ENCODE data around the gene P2RY2. TPM values are rescaled to one million over a fixed set of nuclear protein-coding genes. Genes with fewer than 3 reads are reported as not detected.

P2RY2 gene
- total RNA-seq, 5 donors from 2014 or later (not counting 1 experiment from before 2014, with no cell fraction given): 0.12 TPM; not detected in 4

- Mint-ChIP-seq H3K9me3 (peaks cover 0 to 4% (median 0%) of the 10 kb centered on the region in 3 donors), H3K27me3 (peaks cover 14 to 22% of the 10 kb centered on the region in 2 donors), H3K4me1 (peaks cover 0 to 3% (median 0%) of the 10 kb centered on the region in 3 donors), H3K4me3 (no peak overlapping the region), H3K36me3 (no peaks in the 10 kb centered on the region), H3K27ac (no peak overlapping the region)
- DNase-seq: no peak
- Histone ChIP-seq H3K36me3 (ENCODE audit: control insufficient read depth in 2 of 2, extremely low read depth in 1 of 2, insufficient read depth in 1 of 2, low read length in 1 of 2) (no peaks in the 10 kb centered on the region), H3K4me1 (ENCODE audit: control insufficient read depth in 1 of 2, extremely low read depth in 1 of 2, insufficient read depth in 2 of 2, low read length in 2 of 2) (no peaks in the 10 kb centered on the region), H3K4me3 (ENCODE audit: control insufficient read depth in 1 of 2, extremely low read depth in 1 of 2, low read length in 1 of 2) (no peak overlapping the region), H3K27me3 (replicated peaks in 1 of 2; ENCODE audit: control insufficient read depth in 2 of 2, extremely low read depth in 1 of 2, insufficient read depth in 2 of 2, low read length in 1 of 2) (peaks cover 0 to 21% of the 10 kb centered on the region in 2 experiments), H3K27ac (ENCODE audit: low read length) (no peak overlapping the region), H3K9me3 (no peaks in the 10 kb centered on the region)
- CTCF ChIA-PET: no interaction called here
- ATAC-seq (replicated peaks in 1 of 4): no peak
- WGBS (ENCODE audit: insufficient coverage): no CpG with 5 or more reads among the region's 2 CpGs
- POLR2A ChIA-PET: no interaction called here
These were observed 11.3 kb upstream of the P2RY2 start for GRCh38 chr11:73206801-73207200.

- CTCF ChIA-PET: interaction anchor here in 1 of 2 donors (0.5 kb wide), 1 partner anchor 364 kb away, joined by 4 read pairs; no protein-coding TSS in a partner anchor
- H3K9me3 Mint-ChIP-seq: peaks cover 0 to 4% (median 0%) of the 10 kb centered on the region in 3 donors
- H3K27ac Mint-ChIP-seq: no peak overlapping the region
- Histone ChIP-seq H3K27me3 (replicated peaks in 1 of 2; ENCODE audit: control insufficient read depth in 2 of 2, extremely low read depth in 1 of 2, insufficient read depth in 2 of 2, low read length in 1 of 2) (peaks cover 0 to under 1% of the 10 kb centered on the region in 2 experiments), H3K4me1 (ENCODE audit: control insufficient read depth in 1 of 2, extremely low read depth in 1 of 2, insufficient read depth in 2 of 2, low read length in 2 of 2) (no peaks in the 10 kb centered on the region), H3K4me3 (ENCODE audit: control insufficient read depth in 1 of 2, extremely low read depth in 1 of 2, low read length in 1 of 2) (no peak overlapping the region), H3K9me3 (no peaks in the 10 kb centered on the region), H3K36me3 (ENCODE audit: control insufficient read depth in 2 of 2, extremely low read depth in 1 of 2, insufficient read depth in 1 of 2, low read length in 1 of 2) (no peaks in the 10 kb centered on the region), H3K27ac (ENCODE audit: low read length) (no peak overlapping the region)
- H3K27me3 Mint-ChIP-seq: peaks cover 7 to 10% of the 10 kb centered on the region in 2 donors
- no peak overlapping the region for H3K4me3 Mint-ChIP-seq
- POLR2A ChIA-PET: no interaction called here
- H3K36me3 Mint-ChIP-seq: no peaks in the 10 kb centered on the region
- DNase-seq (no peak), ATAC-seq (replicated peaks in 1 of 4) (no peak)
- peaks cover 0 to 3% (median 0%) of the 10 kb centered on the region in 3 donors for H3K4me1 Mint-ChIP-seq
- WGBS (ENCODE audit: insufficient coverage): no CpG with 5 or more reads among the region's 2 CpGs
These were observed 8.2 kb upstream of the P2RY2 start for GRCh38 chr11:73209892-73210291.

GRCh38 chr11:73210916-73211667, 7.0 kb upstream of the P2RY2 start:
- 55% methylated on average over 1 of the region's 4 CpGs for WGBS (ENCODE audit: insufficient coverage)
- DNase-seq: no peak
- CTCF ChIA-PET: no interaction called here
- H3K36me3 ChIP-seq (ENCODE audit: control insufficient read depth in 2 of 2, extremely low read depth in 1 of 2, insufficient read depth in 1 of 2, low read length in 1 of 2): no peaks in the 10 kb centered on the region
- no peaks in the 10 kb centered on the region for H3K9me3 ChIP-seq
- no peaks in the 10 kb centered on the region for H3K27me3 Mint-ChIP-seq
- H3K27ac Mint-ChIP-seq: no peak overlapping the region
- no peak overlapping the region for H3K4me3 ChIP-seq (ENCODE audit: control insufficient read depth in 1 of 2, extremely low read depth in 1 of 2, low read length in 1 of 2)
- H3K4me1 ChIP-seq (ENCODE audit: control insufficient read depth in 1 of 2, extremely low read depth in 1 of 2, insufficient read depth in 2 of 2, low read length in 2 of 2): no peaks in the 10 kb centered on the region
- no peaks in the 10 kb centered on the region for H3K4me1 Mint-ChIP-seq
- H3K9me3 Mint-ChIP-seq: peaks cover 0 to 4% (median 0%) of the 10 kb centered on the region in 3 donors
- H3K36me3 Mint-ChIP-seq: no peaks in the 10 kb centered on the region
- H3K27me3 ChIP-seq (replicated peaks in 1 of 2; ENCODE audit: control insufficient read depth in 2 of 2, extremely low read depth in 1 of 2, insufficient read depth in 2 of 2, low read length in 1 of 2): peaks cover 0 to 2% of the 10 kb centered on the region in 2 experiments
- ATAC-seq (replicated peaks in 1 of 4): no peak
- no peak overlapping the region for H3K4me3 Mint-ChIP-seq
- no peak overlapping the region for H3K27ac ChIP-seq (ENCODE audit: low read length)
- POLR2A ChIA-PET: no interaction called here

GRCh38 chr11:73213196-73214143, 4.6 kb upstream of the P2RY2 start:
- WGBS (ENCODE audit: insufficient coverage): 98% methylated on average over 5 of the region's 8 CpGs
- no peak overlapping the region for H3K27ac Mint-ChIP-seq
- no peak overlapping the region for H3K4me3 ChIP-seq (ENCODE audit: control insufficient read depth in 1 of 2, extremely low read depth in 1 of 2, low read length in 1 of 2)
- ATAC-seq (replicated peaks in 1 of 4) (no peak), DNase-seq (no peak)
- no peak overlapping the region for H3K4me3 Mint-ChIP-seq
- peaks cover 3 to 7% (median 5%) of the 10 kb centered on the region in 3 donors for H3K4me1 Mint-ChIP-seq
- H3K9me3 ChIP-seq: no peaks in the 10 kb centered on the region
- no peaks in the 10 kb centered on the region for H3K36me3 Mint-ChIP-seq
- no peaks in the 10 kb centered on the region for H3K36me3 ChIP-seq (ENCODE audit: control insufficient read depth in 2 of 2, extremely low read depth in 1 of 2, insufficient read depth in 1 of 2, low read length in 1 of 2)
- peaks cover 10 to 15% of the 10 kb centered on the region in 2 donors for H3K27me3 Mint-ChIP-seq
- peaks cover 0 to 11% of the 10 kb centered on the region in 2 experiments for H3K4me1 ChIP-seq (ENCODE audit: control insufficient read depth in 1 of 2, extremely low read depth in 1 of 2, insufficient read depth in 2 of 2, low read length in 2 of 2)
- H3K9me3 Mint-ChIP-seq: peaks cover 0 to 4% (median 0%) of the 10 kb centered on the region in 3 donors
- H3K27ac ChIP-seq (ENCODE audit: low read length): no peak overlapping the region
- H3K27me3 ChIP-seq (replicated peaks in 1 of 2; ENCODE audit: control insufficient read depth in 2 of 2, extremely low read depth in 1 of 2, insufficient read depth in 2 of 2, low read length in 1 of 2): peaks cover 0 to 18% of the 10 kb centered on the region in 2 experiments
- ChIA-PET POLR2A (no interaction called here), CTCF (interaction anchor here in 1 of 2 donors (0.7 kb wide), 1 partner anchor 957 kb away, joined by 3 read pairs; no protein-coding TSS in a partner anchor)

- no peak overlapping the region for H3K27ac Mint-ChIP-seq
- POLR2A ChIA-PET: no interaction called here
- peaks cover 0 to 15% of the 10 kb centered on the region in 2 experiments for H3K4me1 ChIP-seq (ENCODE audit: control insufficient read depth in 1 of 2, extremely low read depth in 1 of 2, insufficient read depth in 2 of 2, low read length in 2 of 2)
- no peak overlapping the region for H3K27ac ChIP-seq (ENCODE audit: low read length)
- no peaks in the 10 kb centered on the region for H3K36me3 ChIP-seq (ENCODE audit: control insufficient read depth in 2 of 2, extremely low read depth in 1 of 2, insufficient read depth in 1 of 2, low read length in 1 of 2)
- no peak for DNase-seq
- peaks cover 14 to 33% of the 10 kb centered on the region in 2 donors for H3K27me3 Mint-ChIP-seq
- no peak overlapping the region for H3K4me3 Mint-ChIP-seq
- H3K9me3 ChIP-seq: no peaks in the 10 kb centered on the region
- 44% methylated on average over 2 of the region's 5 CpGs for WGBS (ENCODE audit: insufficient coverage)
- H3K36me3 Mint-ChIP-seq: no peaks in the 10 kb centered on the region
- peaks cover 5 to 13% (median 8%) of the 10 kb centered on the region in 3 donors for H3K4me1 Mint-ChIP-seq
- peaks cover 0 to 38% of the 10 kb centered on the region in 2 experiments for H3K27me3 ChIP-seq (replicated peaks in 1 of 2; ENCODE audit: control insufficient read depth in 2 of 2, extremely low read depth in 1 of 2, insufficient read depth in 2 of 2, low read length in 1 of 2)
- no peaks in the 10 kb centered on the region for H3K9me3 Mint-ChIP-seq
- no peak for ATAC-seq (replicated peaks in 1 of 4)
- H3K4me3 ChIP-seq (ENCODE audit: control insufficient read depth in 1 of 2, extremely low read depth in 1 of 2, low read length in 1 of 2): no peak overlapping the region
- CTCF ChIA-PET: no interaction called here
These were observed 2.6 kb upstream of the P2RY2 start for GRCh38 chr11:73215191-73216134.
